Upper lobe of right lung (tissue), 1 donor: ENCODE measurements around the gene NHSL1. TPM values are rescaled to one million over a fixed set of nuclear protein-coding genes. Genes with fewer than 3 reads are reported as not detected.

ENCODE experiments used
- ATAC-seq: fragments of 200-7000 bp; cut with Tn5 transposase; one replicate; pipeline ENCODE4 v1.9.1; 2020; ENCODE audit warnings: mild to moderate bottlenecking, moderate library complexity
- DNase-seq: peaks from one replicate; pipeline ENCODE4 v3.0.0-alpha.2; 2020
- H3K27ac ChIP-seq: fragments of 200-600 bp; one replicate; pipeline ENCODE4 v1.8.0; 2022
- H3K27me3 ChIP-seq: fragments of 200-600 bp; one replicate; pipeline ENCODE4 v1.8.0; 2022; ENCODE audit warnings: mild to moderate bottlenecking
- H3K36me3 ChIP-seq: fragments of 200-600 bp; one replicate; pipeline ENCODE4 v1.8.0; 2022
- H3K4me1 ChIP-seq: fragments of 200-600 bp; one replicate; pipeline ENCODE4 v1.8.0; 2022
- H3K4me3 ChIP-seq: fragments of 200-600 bp; one replicate; pipeline ENCODE4 v1.8.0; 2022; ENCODE audit warnings: mild to moderate bottlenecking
- H3K9me3 ChIP-seq: fragments of 200-600 bp; one replicate; pipeline ENCODE4 v1.8.0; 2022
- CTCF ChIP-seq: fragments of 200-600 bp; IDR thresholded peaks from one replicate; pipeline ENCODE4 v1.8.0; 2022; ENCODE audit warnings: antibody characterized with exemption
- intact Hi-C: fragments of 100-400 bp; cut with DNase I; formaldehyde crosslinking; loops from one replicate; pipeline ENCODE4 v1.11.0; 2022
- total RNA-seq: library from RNA; stranded (reverse); fragmentation: NEBNext Ultra II Directional; extraction: Animal tissue kit (Norgen Biotek cat#: 25700); gene quantifications from one replicate; pipeline ENCODE4 v1.2.1, GENCODE V29; 2021
- donor health status: DM: no; HTN: yes; CAD: no; lungs with severe emphysema.

The NHSL1 gene
- total RNA-seq, 1 donor from 2014 or later = 69.5 TPM

- TF ChIP-seq CTCF = no peak
- Histone ChIP-seq H3K36me3 (peaks cover 9% of the 10 kb centered on the region), H3K27me3 (no peaks in the 10 kb centered on the region), H3K9me3 (no peaks in the 10 kb centered on the region), H3K27ac (no peak overlapping the region), H3K4me3 (no peak overlapping the region), H3K4me1 (peaks cover 4% of the 10 kb centered on the region)
- DNase-seq = no peak
- intact Hi-C loops = loop anchor here (10.0 kb wide), 2 partner anchors 94 to 344 kb away; no protein-coding TSS in a partner anchor
- ATAC-seq = no peak
Measured at GRCh38 chr6:138420356-138420755, 78.9 kb downstream of the NHSL1 start.

GRCh38 chr6:138419766-138420165, 79.5 kb downstream of the NHSL1 start:
- peaks cover 9% of the 10 kb centered on the region for H3K36me3 ChIP-seq
- no peak overlapping the region for H3K27ac ChIP-seq
- ATAC-seq = no peak
- TF ChIP-seq CTCF = no peak
- peaks cover 4% of the 10 kb centered on the region for H3K4me1 ChIP-seq
- H3K9me3 ChIP-seq = no peaks in the 10 kb centered on the region
- H3K4me3 ChIP-seq = no peak overlapping the region
- no peaks in the 10 kb centered on the region for H3K27me3 ChIP-seq
- DNase-seq = no peak
- intact Hi-C loops = loop anchor here (10.0 kb wide), 2 partner anchors 95 to 345 kb away; no protein-coding TSS in a partner anchor

GRCh38 chr6:138418118-138418742, 81.1 kb downstream of the NHSL1 start:
- TF ChIP-seq CTCF = no peak
- no peaks in the 10 kb centered on the region for H3K27me3 ChIP-seq
- no peak overlapping the region for H3K4me3 ChIP-seq
- H3K4me1 ChIP-seq = peaks cover 3% of the 10 kb centered on the region
- DNase-seq (no peak), ATAC-seq (no peak)
- H3K9me3 ChIP-seq = no peaks in the 10 kb centered on the region
- H3K27ac ChIP-seq = no peak overlapping the region
- peaks cover 9% of the 10 kb centered on the region for H3K36me3 ChIP-seq
- intact Hi-C loops = no loop called here

GRCh38 chr6:138417493-138418117, 81.7 kb downstream of the NHSL1 start:
- H3K27ac ChIP-seq = no peak overlapping the region
- peaks cover 15% of the 10 kb centered on the region for H3K36me3 ChIP-seq
- intact Hi-C loops = no loop called here
- H3K27me3 ChIP-seq = no peaks in the 10 kb centered on the region
- H3K9me3 ChIP-seq = no peaks in the 10 kb centered on the region
- DNase-seq (no peak), ATAC-seq (no peak)
- H3K4me3 ChIP-seq = no peak overlapping the region
- no peaks in the 10 kb centered on the region for H3K4me1 ChIP-seq
- no peak for TF ChIP-seq CTCF

GRCh38 chr6:138416206-138416605, 83.1 kb downstream of the NHSL1 start:
- Histone ChIP-seq H3K4me1 (no peaks in the 10 kb centered on the region), H3K27ac (no peak overlapping the region), H3K27me3 (no peaks in the 10 kb centered on the region), H3K36me3 (peaks cover 29% of the 10 kb centered on the region), H3K4me3 (no peak overlapping the region), H3K9me3 (no peaks in the 10 kb centered on the region)
- TF ChIP-seq CTCF = no peak
- no peak for DNase-seq
- intact Hi-C loops = no loop called here
- no peak for ATAC-seq
